Keratinocyte (primary cell): ENCODE measurements around the gene C5orf24. TPM values are rescaled to one million over a fixed set of nuclear protein-coding genes. Genes with fewer than 3 reads are reported as not detected.

Source experiments
- DNase-seq: peaks from one replicate; pipeline ENCODE4 v3.0.0-alpha.2; 2011; ENCODE audit warnings: low read depth, missing footprints, low spot score
- FAIRE-seq: peaks from 2 replicates; lab custom pipeline; 2011; peaks lifted over from hg19 to GRCh38; lab: Jason Lieb, UNC
- H2AFZ ChIP-seq: 2 replicates; pipeline ENCODE4 v1.6.0; 2012; ENCODE audit warnings: low read length, control low read depth, inconsistent platforms; ENCODE audit not compliant: control insufficient read depth
- H3K27ac ChIP-seq: 2 replicates; pipeline ENCODE4 v1.5.1; 2011; ENCODE audit warnings: low read length; ENCODE audit not compliant: control insufficient read depth, insufficient read depth
- H3K27me3 ChIP-seq: 3 replicates; pipeline ENCODE4 v1.6.0; 2011; ENCODE audit warnings: low read length; ENCODE audit not compliant: control insufficient read depth, insufficient read depth; ENCODE audit errors: extremely low read depth
- H3K36me3 ChIP-seq, 2 experiments: 2 replicates in 1 of 2; 3 replicates in 1 of 2; pipeline ENCODE4 v1.5.1; 2011; ENCODE audit warnings: low read length in 2 of 2, mild to moderate bottlenecking in 1 of 2; ENCODE audit not compliant: control insufficient read depth in 2 of 2, insufficient read depth in 2 of 2; ENCODE audit errors: extremely low read depth in 1 of 2
- H3K4me1 ChIP-seq: 3 replicates; pipeline ENCODE4 v1.5.1; 2011; ENCODE audit warnings: low read length; ENCODE audit not compliant: control insufficient read depth, insufficient read depth; ENCODE audit errors: extremely low read depth
- H3K4me2 ChIP-seq: 3 replicates; pipeline ENCODE4 v1.6.0; 2011; ENCODE audit warnings: low read depth, low read length; ENCODE audit not compliant: control insufficient read depth, insufficient read depth; ENCODE audit errors: extremely low read depth
- H3K4me3 ChIP-seq, 3 experiments: fragments of 200-600 bp in 1 of 3; sonication (generic) in 1 of 3; 2 replicates in 2 of 3; 3 replicates in 1 of 3; pipeline ENCODE4 v1.5.1; 2011 to 2016; ENCODE audit warnings: low read length in 3 of 3, mild to moderate bottlenecking in 3 of 3, control low read depth in 2 of 3, inconsistent platforms in 1 of 3, low read depth in 1 of 3, mixed read lengths in 1 of 3, mixed run types in 1 of 3, moderate library complexity in 1 of 3; ENCODE audit not compliant: control insufficient read depth in 2 of 3, insufficient read depth in 2 of 3; ENCODE audit errors: extremely low read depth in 1 of 3
- H3K79me2 ChIP-seq: 2 replicates; pipeline ENCODE4 v1.6.0; 2012; ENCODE audit warnings: low read length; ENCODE audit not compliant: control insufficient read depth, insufficient read depth
- H3K9ac ChIP-seq: 3 replicates; pipeline ENCODE4 v1.6.0; 2011; ENCODE audit warnings: low read length; ENCODE audit not compliant: control insufficient read depth, insufficient read depth; ENCODE audit errors: extremely low read depth
- H3K9me1 ChIP-seq: 3 replicates; pipeline ENCODE4 v1.6.0; 2011; ENCODE audit warnings: low read length; ENCODE audit not compliant: control insufficient read depth, insufficient read depth; ENCODE audit errors: extremely low read depth
- H3K9me3 ChIP-seq: 2 replicates; pipeline ENCODE4 v1.5.1; 2012; ENCODE audit warnings: low read depth, low read length; ENCODE audit not compliant: control insufficient read depth
- H4K20me1 ChIP-seq: 3 replicates; pipeline ENCODE4 v1.6.0; 2011; ENCODE audit warnings: low read length; ENCODE audit not compliant: control insufficient read depth, insufficient read depth; ENCODE audit errors: extremely low read depth
- EZH2 ChIP-seq: IDR thresholded peaks from one replicate; pipeline ENCODE4 v1.6.1; 2012; ENCODE audit warnings: inconsistent platforms, mild to moderate bottlenecking, low read length, moderate library complexity
- dilution Hi-C: fragments of 300-500 bp; cut with MboI; formaldehyde crosslinking; loops from one replicate; pipeline ENCODE4 v1.7.0; 2020; ENCODE audit warnings: low sequenced_read_pairs; ENCODE audit not compliant: extremely low pct_ligation_motif_present
- polyA plus RNA-seq, 5 experiments: library from polyadenylated mRNA; depleted of rRNA in 3 of 5; stranded (reverse) in 3 of 5; stranded (forward) in 1 of 5; unstranded in 1 of 5; fragments of >200 nt; gene quantifications; 1 replicate in 1 of 5; 2 replicates in 3 of 5; 3 replicates in 1 of 5; pipeline versions ENCODE4 v1.2.1 to v1.2.3, GENCODE V29; 2011 to 2012; ENCODE audit warnings: missing spikeins in 2 of 5, low read depth in 1 of 5, low replicate concordance in 1 of 5
- TF ChIP-seq, protein P1 (sequence below), 3 experiments: IDR thresholded peaks in 1 of 3; conservative IDR thresholded peaks in 1 of 3; optimal IDR thresholded peaks in 1 of 3; 2 replicates in 2 of 3; 3 replicates in 1 of 3; pipeline versions ENCODE3 to v1.5.1; 2011; ENCODE audit warnings: low read length in 3 of 3, mild to moderate bottlenecking in 3 of 3, moderate library complexity in 2 of 3, control low read depth in 1 of 3, inconsistent platforms in 1 of 3; ENCODE audit not compliant: insufficient read depth in 2 of 3; ENCODE audit errors: extremely low read depth in 1 of 3

Gene C5orf24
- polyA plus RNA-seq, 1 donor (not counting 4 experiments of a cell fraction or from before 2014, with no cell fraction given): 36.5 TPM

DNA sequence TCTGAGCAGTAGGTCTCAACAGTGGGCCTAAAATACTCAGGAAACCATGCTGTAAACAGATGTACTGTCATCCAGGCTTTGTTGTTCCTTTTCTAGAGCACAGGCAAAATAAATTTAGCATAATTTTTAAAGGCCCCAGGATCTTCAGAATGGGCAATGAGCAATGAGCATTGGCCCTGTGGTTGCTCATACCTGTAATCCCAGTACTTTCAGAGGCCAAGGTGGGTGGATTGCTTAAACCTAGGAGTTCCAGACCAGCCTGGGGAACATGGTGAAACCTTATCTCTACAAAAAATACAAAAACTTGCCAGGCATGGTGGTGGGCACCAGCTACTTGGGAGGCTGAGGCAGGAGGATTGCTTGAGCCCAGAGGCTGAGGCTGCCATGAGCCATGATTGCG, 45.7 kb downstream of the C5orf24 start:
- H3K4me3 ChIP-seq: no peak overlapping the region
- no peaks in the 10 kb centered on the region for H3K79me2 ChIP-seq
- H3K36me3 ChIP-seq: peaks cover 0 to 1% of the 10 kb centered on the region in 2 experiments
- no peaks in the 10 kb centered on the region for H3K9me1 ChIP-seq
- no peak overlapping the region for H3K4me2 ChIP-seq
- FAIRE-seq (no peak), DNase-seq (no peak)
- dilution Hi-C loops: no loop called here
- H4K20me1 ChIP-seq: no peaks in the 10 kb centered on the region
- no peak overlapping the region for H2AFZ ChIP-seq
- TF ChIP-seq EZH2: no peak
- TF ChIP-seq, protein P1, sequence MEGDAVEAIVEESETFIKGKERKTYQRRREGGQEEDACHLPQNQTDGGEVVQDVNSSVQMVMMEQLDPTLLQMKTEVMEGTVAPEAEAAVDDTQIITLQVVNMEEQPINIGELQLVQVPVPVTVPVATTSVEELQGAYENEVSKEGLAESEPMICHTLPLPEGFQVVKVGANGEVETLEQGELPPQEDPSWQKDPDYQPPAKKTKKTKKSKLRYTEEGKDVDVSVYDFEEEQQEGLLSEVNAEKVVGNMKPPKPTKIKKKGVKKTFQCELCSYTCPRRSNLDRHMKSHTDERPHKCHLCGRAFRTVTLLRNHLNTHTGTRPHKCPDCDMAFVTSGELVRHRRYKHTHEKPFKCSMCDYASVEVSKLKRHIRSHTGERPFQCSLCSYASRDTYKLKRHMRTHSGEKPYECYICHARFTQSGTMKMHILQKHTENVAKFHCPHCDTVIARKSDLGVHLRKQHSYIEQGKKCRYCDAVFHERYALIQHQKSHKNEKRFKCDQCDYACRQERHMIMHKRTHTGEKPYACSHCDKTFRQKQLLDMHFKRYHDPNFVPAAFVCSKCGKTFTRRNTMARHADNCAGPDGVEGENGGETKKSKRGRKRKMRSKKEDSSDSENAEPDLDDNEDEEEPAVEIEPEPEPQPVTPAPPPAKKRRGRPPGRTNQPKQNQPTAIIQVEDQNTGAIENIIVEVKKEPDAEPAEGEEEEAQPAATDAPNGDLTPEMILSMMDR (optimal IDR thresholded peaks at IDR 0.05 in 1 of 3, IDR thresholded peaks at IDR 0.05 in 1 of 3, conservative IDR thresholded peaks at IDR 0.05 in 1 of 3; ENCODE audit: extremely low read depth in 1 of 3, insufficient read depth in 2 of 3, low read length in 3 of 3): no peak
- H3K9me3 ChIP-seq: no peaks in the 10 kb centered on the region
- no peak overlapping the region for H3K9ac ChIP-seq
- no peak overlapping the region for H3K27ac ChIP-seq
- no peaks in the 10 kb centered on the region for H3K27me3 ChIP-seq
- H3K4me1 ChIP-seq: no peaks in the 10 kb centered on the region

DNA sequence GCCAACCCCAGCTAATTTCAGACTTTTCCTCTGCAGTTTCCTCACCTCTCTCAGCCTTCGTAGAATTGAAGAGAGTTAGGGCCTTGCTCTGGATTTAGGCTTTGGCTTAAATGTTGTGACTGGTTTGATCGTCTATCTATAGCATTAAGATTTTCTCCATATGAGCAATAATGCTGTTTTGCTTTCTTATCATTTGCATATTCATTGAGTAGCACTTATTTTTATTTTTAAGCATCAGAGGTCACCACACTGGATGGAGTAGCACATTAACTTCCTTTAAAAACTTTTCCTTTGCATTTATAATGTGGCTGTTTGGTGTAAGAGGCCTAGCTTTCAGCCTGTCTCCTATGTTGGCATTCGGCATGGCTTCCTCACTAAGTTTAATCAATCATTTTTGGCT, 46.5 kb downstream of the C5orf24 start:
- no peaks in the 10 kb centered on the region for H3K4me1 ChIP-seq
- dilution Hi-C loops: no loop called here
- no peak overlapping the region for H3K27ac ChIP-seq
- no peak overlapping the region for H2AFZ ChIP-seq
- H3K36me3 ChIP-seq: peaks cover 0 to 1% of the 10 kb centered on the region in 2 experiments
- H3K4me2 ChIP-seq: no peak overlapping the region
- no peak for DNase-seq
- H3K9me3 ChIP-seq: no peaks in the 10 kb centered on the region
- H3K79me2 ChIP-seq: no peaks in the 10 kb centered on the region
- H3K4me3 ChIP-seq: no peak overlapping the region
- no peaks in the 10 kb centered on the region for H3K9me1 ChIP-seq
- no peak overlapping the region for H3K9ac ChIP-seq
- FAIRE-seq: no peak
- no peaks in the 10 kb centered on the region for H4K20me1 ChIP-seq
- no peak for TF ChIP-seq EZH2
- TF ChIP-seq, protein P1 (optimal IDR thresholded peaks at IDR 0.05 in 1 of 3, IDR thresholded peaks at IDR 0.05 in 1 of 3, conservative IDR thresholded peaks at IDR 0.05 in 1 of 3; ENCODE audit: extremely low read depth in 1 of 3, insufficient read depth in 2 of 3, low read length in 3 of 3): no peak
- no peaks in the 10 kb centered on the region for H3K27me3 ChIP-seq
